GM21717 (cell line): Measurements from ENCODE around the gene TXLNB.
"Not testable (repeated sequence)": the region's sequence is repeated elsewhere in the genome, so short reads cannot be mapped to it uniquely, and the experiment has no call there.

Experiments used
- ATAC-seq: cut with Tn5 transposase; IDR thresholded peaks from one replicate; pipeline ENCODE4 v1.9.1; 2021; ENCODE audit warnings: mild to moderate bottlenecking, moderate library complexity; ENCODE audit not compliant: unreplicated experiment

Gene TXLNB

DNA sequence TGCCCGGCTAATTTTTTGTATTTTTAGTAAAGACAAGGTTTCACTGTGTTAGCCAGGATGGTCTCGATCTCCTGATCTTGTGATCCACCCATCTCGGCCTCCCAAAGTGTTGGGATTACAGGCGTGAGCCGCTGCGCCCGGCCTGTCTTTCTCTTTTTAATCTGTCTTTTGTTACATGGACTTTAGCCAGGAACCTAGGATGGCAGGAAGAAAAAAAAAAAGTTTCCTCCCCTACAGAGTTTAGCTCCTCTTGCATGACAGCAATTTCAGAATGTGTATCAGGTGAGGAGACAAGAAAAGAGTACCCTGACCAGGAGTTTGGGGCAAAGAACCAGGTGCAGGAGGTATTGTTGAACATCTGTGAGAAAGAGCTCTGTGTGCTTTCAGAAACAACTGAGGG, 21.4 kb upstream of the TXLNB start:
- ATAC-seq: no peak

DNA sequence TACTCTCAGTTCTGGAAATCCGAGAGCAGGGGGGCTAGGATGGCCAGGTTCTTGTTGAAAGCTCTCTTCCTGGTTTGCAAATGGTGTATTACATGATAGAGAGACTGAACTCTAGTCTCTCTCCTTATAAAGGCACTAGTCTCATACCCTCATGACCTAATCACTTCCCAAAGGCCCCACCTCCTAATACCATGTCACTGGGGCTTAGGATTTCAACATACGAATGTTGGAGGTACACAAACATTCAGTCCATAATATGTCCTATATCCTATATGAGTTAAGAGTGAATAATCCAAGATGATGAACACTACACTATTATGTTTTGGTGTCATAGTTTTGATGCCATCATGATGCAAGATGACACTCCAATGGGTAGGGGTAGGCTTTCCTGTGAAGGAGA, 20.0 kb upstream of the TXLNB start:
- ATAC-seq: no peak

DNA sequence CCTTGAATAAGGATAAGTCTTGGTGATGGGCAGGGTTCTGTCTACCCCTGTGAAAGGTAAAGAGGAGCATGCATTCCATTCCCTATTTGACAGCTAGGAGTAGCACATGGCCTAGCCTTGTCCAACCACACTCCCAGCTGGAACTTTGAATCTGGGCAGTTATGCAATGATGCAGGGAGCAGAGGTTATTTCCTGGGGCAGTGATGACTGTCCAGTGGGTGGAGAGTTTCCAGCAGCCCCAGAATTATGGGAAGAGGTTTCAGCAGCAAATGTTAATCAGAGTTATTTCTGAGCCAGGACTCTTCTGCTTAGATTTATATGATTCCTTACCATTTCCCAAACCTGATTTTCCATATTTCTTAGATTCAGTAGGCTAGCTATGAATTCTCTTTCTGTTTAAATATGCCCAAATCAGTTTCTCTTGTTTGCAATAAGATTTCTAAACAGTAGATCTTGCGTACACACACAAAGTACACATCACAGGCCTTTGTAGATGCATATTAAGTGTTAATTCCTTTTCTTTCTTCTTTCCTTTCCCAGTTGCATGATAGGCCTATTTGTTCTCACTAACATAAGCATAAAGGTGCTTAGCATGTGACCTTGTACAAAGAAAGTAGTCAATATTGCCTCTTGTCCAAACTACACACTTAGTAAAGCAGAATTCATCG, 17.3 kb upstream of the TXLNB start:
- no peak for ATAC-seq

DNA sequence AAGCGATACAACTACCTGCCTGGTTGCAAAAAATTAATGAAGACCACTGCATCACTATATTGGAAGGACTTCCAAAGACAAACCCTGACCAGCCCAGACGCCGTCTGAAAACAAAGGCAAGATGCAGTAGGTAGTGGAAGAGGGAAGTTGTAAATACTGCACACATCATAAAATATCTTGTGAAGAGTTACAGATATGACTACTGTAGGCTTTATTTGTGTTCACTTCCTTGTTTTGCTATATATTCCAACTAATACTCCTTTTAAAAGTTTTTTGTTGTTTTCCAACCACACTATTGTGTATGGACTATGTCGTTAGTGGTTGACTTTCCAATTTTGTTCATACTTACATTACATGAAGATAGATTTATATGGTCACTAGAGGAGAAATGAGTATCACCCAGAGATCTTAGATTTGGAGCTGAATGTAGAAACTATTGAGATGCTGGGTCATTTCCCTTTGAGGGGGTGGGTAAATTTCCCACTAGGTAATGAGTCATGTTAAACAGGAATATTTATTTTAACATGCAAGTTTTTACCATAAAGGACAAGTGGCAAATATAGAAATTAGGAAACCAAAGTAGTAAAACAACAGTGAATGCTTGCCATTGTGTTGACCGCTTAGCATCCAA, 16.6 kb upstream of the TXLNB start:
- ATAC-seq: peak; percentile 84

DNA sequence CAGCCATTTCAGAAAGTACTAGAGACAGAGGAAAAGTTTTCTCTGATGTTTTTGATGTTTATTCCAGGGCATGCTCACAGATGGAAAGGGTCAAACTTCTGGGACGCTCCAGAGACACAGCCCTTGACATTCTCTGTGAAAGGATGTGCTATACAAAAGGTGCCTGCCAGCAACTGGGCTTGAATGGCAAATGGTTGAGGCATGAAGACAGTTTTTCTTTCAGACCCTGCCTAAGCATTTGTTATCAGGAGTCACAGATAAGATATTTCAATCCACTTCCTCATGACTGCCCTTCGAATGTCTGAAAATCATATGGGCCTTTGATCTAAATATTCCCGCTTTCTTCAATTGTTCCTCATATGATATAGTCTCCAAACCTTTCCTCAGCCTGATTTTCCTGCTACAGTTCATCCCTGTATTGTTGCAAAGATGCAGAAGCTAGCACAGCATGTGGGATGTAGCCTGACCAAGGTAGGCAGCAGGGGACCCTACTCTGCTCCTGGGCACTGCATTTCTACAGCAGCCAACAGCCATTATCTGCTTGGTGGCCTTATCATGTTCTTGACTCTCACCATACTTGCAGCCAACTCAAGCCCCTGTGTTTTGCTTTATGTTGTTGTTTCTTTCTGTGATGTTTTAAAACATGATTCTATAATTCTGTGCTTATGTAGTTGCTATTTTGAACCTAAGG, 14.6 kb upstream of the TXLNB start:
- no peak for ATAC-seq

DNA sequence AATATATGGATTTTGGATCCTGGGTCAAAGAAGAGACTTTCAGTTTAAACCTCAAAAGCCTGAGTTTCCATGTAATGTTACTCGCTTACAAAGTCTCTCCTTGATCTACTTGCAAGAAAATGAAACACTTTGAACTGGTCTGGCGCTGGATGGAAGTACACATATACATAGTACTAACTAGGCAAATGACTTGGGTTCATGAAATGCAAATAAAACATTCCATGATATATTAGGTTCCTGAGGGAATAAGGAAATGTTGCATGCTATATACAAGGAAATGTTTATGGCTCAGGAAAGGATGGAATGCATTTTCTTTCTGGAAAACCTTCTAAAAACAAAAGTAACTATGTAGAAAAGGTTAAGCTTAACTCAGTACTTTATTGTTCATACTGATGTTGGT, 11.4 kb upstream of the TXLNB start:
- ATAC-seq: no peak

DNA sequence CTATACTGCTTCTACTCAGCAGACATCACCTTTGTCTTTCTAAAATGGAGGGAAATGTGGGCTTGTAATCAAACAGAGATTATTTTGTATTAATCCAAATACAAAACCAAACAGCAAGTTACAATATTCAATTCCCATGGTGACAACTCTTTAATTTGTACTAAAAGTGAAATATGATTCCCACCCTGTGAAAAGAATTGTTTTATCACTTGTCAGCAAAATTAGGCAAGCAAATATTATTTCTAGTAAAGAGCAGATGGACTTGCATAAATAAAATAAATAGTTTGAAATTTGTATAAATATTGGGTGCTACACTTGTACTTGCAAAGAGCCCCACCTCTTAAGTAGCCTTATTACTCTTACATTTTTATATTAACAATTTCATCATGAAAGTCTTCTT, 6.1 kb upstream of the TXLNB start:
- ATAC-seq: no peak

DNA sequence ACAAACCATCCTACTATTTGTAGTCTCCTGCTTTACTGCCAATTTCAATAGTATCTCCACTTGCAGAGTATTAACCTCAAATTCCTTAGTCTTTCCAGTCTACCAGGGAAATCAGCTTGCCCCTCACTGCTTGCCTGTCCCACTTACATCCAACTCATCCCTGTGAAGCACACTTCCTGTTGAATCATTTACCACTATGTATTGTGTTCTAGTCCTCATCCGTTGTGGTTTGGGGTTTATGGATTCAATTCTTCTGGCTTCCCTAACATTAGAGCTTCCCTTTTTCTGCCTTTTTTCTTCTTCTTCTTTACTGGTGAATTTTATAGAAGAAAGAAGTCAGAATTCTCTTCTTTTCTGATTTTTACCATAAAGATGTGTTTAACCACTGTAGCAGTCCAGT, 5.1 kb upstream of the TXLNB start:
- ATAC-seq: no peak

DNA sequence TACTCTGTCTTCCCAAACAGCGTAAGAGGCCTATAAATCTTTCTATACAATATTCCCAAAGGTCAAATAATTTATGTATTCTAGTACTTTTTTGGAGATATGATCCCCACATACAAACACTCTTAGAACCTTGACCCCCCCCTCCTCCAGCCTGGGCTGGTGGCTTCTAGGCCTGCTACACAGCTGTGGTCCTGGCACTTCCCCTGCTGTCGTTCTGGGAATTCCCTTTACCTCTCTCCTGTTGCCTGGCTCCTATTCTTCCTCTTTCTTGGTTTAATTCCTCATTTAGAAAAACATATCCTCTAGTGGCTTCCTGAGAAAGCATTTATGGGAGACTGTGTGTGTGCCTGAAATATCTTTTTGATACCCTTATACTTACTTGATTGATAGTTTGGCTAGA, 4.1 kb upstream of the TXLNB start:
- ATAC-seq: no peak

DNA sequence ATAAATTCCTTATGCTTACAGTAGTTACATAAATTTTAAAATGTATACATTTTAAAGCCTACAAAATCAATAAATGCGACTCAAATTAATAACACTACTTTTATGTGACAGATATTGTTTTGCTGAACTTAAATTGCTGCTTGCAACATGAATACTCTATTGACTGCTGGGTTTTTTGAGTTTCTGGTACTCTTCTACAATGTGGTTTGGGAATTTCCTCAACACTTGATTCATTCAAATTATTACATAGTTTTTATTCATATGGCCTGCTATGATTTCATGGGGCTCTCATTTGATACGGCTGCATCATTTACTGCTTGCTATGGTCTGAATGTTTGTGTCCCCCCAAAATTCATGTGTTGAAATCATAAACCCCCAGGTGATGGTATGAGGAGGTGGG, 2.3 kb upstream of the TXLNB start:
- no peak for ATAC-seq

DNA sequence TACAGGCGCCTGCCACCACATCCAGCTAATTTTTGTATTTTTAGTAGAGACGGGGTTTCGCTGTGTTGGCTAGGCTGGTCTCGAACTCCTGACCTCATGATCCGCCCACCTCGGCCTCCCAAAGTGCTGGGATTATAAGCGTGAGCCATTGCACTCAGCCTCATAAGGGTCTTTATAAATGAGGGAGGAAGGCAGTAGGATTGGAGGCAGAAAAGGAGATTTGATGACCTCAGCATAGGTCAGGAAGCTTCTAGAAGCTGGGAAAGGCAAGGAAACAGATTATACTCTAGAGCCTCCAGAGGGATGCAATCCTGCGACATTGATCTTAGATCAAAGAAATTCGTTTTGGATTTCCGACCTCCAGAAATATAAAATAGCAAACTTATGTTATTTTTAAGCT, 1.4 kb upstream of the TXLNB start:
- not testable (repeated sequence) for ATAC-seq

DNA sequence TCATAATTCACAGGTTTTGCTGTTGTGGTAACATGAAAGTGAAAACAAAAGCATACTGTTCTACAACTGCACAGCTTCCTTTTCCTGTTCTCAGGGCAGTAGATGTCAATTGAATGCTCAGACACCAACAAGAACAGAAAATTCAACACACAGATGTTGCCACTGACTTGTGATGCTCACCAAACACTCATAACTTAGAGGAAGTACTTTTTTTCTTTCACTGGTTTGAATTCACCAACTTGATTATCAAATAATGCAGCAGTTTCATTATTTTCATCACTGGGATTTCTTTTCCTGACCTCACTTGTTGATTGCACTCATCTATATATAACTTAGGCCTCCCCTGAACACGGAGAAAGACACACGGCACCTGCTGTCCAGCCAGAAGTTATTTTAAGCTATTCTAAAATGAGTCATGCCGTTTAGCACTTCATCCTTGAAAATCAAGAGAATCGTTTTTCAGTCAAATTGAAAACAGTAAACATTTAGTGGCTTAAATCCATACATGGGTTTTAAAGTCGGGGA, 949 bp downstream of the TXLNB start:
- peak; percentile 75 for ATAC-seq

DNA sequence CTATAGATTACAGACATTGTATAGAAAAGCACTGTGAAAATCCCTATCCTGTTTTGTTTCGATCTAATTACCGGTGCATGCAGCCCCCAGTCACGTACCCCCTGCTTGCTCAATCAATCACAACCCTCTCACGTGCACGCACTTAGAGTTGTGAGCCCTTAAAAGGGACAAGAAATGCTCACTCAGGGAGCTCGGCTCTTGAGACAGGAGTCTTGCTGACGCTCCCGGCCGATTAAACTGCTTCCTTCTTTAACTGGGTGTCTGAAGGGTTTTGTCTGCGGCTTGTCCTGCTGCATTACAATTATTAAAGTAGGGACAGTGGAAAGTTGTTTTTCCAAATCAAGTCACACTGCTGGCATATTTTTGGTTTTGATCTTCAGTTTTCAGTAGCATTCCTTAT, 2.6 kb downstream of the TXLNB start:
- ATAC-seq: no peak

DNA sequence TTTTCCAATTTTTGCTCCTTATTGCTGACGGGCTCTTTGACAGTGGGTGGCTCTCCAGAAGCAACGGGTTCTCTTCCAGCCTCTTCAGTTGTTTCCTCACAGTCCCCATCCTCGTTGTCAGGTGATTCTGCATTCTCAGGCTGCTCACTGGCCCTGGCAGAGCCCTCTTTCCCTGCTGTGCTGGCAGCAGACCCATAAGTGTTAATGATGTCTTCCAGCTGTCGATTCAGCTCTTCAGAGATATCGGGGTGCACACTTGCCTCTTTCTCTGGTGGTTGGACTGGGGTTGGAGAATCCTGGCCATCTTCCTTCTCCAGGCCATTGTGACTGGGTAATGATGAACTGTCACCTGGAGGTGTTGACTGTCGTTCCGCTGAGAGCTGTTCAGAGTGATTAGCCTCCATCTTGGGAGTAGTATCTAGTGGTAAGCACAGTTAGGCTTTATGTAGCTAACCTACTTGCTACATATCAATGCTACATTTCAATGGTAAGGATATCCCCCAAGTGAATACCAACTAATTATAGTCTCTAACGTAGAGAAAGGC, 3.2 kb downstream of the TXLNB start:
- no peak for ATAC-seq

DNA sequence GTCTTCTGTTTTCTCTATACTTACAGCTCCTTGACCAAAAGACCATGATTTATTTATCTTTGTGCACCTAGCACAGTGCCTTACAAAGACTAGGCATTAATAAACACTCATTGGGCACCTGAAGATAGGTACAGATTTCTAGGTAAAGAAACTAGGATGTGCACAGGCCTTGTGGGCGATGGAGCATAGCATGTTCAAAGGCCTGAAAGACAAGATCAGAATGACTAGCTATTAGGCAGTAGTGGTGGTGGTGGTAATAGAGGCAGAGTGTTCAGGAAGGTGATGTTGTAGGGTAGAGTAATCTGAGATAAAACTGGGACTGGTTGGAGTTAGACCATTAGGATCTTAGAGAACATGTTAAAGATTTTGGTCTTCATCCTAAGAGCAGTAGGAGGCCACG, 3.9 kb downstream of the TXLNB start:
- ATAC-seq: no peak

DNA sequence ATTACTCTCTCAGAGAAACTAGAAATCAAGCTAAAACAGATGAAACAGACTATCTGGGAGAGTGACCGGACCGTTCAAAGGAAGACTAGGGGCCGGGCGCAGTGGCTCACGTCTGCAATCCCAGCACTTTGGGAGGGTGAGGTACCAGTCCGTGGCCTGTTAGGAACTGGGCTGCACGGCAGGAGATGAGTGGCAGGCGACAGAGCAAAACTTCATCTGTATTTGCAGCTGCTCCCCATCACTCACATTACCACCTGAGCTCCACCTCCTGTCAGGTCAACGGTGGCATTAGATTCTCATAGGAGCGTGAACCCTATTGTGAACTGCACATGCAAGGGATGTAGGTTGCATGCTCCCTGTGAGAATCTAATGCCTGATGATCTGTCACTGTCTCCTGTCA, 5.4 kb downstream of the TXLNB start:
- not testable (repeated sequence) for ATAC-seq

DNA sequence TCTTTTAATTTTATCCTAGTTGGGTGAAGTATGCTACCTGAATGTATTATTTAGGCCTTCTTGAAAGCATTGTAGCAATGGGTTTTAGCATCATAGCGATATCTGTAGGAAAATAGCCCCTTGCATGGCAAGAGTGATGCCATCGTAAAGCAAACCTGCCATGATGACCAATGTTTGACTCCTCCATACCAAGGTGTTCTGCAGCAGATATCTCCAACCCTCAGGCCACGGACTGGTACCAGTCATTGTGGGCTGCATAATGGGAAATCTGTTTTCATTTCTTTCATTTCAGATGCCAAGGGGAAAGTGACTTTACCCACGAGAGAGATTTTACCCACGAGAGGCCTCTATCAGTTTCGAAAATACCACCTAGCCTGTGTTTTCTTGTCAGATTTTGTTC, 6.2 kb downstream of the TXLNB start:
- ATAC-seq: no peak

DNA sequence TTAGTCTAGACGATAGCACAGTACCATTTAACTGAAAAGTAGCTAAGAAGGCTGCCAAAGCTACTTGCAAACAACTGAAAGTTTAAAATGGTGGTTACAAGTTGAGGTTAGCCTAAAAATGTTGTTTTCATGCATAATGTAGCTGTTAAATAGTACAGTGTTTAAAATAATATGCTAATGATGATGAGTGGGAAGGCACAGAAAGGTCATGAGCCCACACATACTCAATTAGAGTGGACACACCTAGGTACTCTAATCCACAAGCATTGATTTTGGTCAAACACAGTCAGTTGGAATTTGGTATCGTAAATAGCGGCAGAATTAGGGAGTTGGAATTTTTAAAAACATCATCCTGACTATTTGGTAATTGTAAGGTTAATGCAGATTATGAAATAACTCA, 7.0 kb downstream of the TXLNB start:
- ATAC-seq: no peak

DNA sequence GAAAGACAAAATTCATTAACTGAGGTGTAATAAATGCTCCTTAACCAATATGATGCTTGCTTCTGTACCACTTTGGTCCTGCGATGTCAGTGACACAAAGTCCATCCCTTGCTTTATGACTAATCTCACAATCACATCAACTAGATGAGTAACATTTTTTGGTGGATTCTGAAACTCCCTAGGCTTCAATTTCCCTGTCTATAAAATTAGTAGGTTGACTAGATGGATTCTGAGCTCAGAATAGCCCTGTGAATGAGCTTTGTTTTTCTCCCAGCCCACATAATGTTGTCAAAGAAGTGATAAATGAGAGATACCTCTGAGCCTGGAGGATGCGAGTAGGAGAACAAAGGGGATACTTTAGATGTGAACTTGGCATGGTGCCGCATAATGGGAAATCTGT, 9.1 kb downstream of the TXLNB start:
- ATAC-seq: no peak

DNA sequence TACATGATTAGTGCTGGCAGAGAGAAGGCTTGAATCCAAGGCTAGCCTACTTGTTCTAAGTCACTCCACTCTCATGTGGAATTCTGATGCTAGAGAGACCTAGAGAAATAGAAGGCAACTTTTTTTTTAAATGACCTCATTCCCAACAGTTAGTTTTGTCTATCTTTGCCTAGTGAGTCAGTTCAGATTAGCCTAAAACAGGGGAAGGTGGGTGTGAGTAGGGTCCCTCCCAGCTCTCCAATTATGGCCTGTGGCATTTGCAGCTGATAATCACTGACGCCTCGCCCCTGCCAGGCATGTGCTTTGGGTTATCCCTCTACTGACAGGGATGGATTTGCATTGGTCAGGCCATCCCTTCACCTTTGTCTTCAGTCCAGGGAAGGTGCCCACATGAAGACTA, 13.6 kb downstream of the TXLNB start:
- ATAC-seq: no peak

DNA sequence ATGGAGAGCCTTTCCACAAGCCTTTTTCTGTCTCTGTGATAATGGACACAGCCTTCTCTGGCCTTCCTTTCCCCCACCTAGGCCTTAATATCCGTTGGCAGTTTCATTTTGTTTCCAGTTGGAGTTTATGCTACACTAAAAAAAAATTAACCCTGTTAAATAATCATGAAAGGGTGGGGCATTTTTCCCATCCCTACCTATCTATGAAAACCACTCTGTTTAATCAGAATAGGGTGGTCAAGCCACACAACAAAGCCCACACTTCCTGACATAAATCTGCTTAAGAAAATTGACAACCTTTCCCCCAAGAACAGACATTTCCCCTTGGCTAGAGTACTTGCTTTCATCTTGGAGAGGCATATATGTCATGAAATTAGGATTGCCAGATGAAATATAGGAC, 14.2 kb downstream of the TXLNB start:
- ATAC-seq: no peak

DNA sequence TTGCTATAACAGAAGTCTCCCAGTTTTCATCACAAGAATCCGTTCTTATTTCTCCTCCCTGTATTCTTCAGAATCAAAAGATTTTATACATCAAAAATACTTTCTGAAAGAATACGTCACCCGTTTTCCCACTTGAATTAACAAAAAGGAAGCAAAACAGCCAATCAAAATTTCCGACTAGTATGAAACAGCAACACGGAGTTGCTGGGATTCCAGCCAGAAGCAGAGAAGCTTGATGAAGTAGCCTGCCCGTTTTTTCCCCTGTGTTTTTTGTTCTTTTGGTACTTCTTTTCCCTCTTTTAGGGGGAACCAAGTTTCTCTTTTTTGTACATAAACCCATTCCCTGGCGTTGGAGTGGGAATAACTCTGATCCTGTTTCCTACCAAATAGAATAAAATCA, 14.6 kb downstream of the TXLNB start:
- no peak for ATAC-seq
